Midbrain (tissue), 1 donor: ENCODE data around the gene FAM131A.

Experiments used
- DNase-seq: peaks from one replicate; lab custom pipeline; 2025; lab: John Stamatoyannopoulos, UW

FAM131A gene

GRCh38 chr3:184316792-184317191, 20.6 kb upstream of the FAM131A start:
- DNase-seq = no peak

GRCh38 chr3:184317201-184317600, 20.2 kb upstream of the FAM131A start:
- DNase-seq = no peak

- DNase-seq = peak; percentile 93
These were observed 17.3 kb upstream of the FAM131A start for GRCh38 chr3:184320104-184320445.

- no peak for DNase-seq
These were observed 15.7 kb upstream of the FAM131A start for GRCh38 chr3:184321666-184322065.

GRCh38 chr3:184322731-184323487, 14.5 kb upstream of the FAM131A start:
- DNase-seq = no peak

GRCh38 chr3:184323696-184324095, 13.7 kb upstream of the FAM131A start:
- DNase-seq = no peak

GRCh38 chr3:184325269-184325668, 12.1 kb upstream of the FAM131A start:
- DNase-seq = no peak

- DNase-seq = no peak
These were observed 11.6 kb upstream of the FAM131A start for GRCh38 chr3:184325715-184326369.

- DNase-seq = no peak
These were observed 10.2 kb upstream of the FAM131A start for GRCh38 chr3:184327171-184327570.

GRCh38 chr3:184328516-184328915, 8.9 kb upstream of the FAM131A start:
- DNase-seq = no peak

- no peak for DNase-seq
These were observed 4.9 kb upstream of the FAM131A start for GRCh38 chr3:184332370-184333090.

- no peak for DNase-seq
These were observed 4.2 kb upstream of the FAM131A start for GRCh38 chr3:184333190-184333589.

- no peak for DNase-seq
These were observed 3.7 kb upstream of the FAM131A start for GRCh38 chr3:184333700-184334099.

GRCh38 chr3:184334470-184335158, 2.8 kb upstream of the FAM131A start:
- DNase-seq = no peak

- DNase-seq = no peak
These were observed 2.1 kb upstream of the FAM131A start for GRCh38 chr3:184335291-184335660.

- peak; percentile 91 for DNase-seq
These were observed 1.5 kb upstream of the FAM131A start for GRCh38 chr3:184335661-184336546.

- DNase-seq = peak; percentile 68
These were observed 627 bp upstream of the FAM131A start for GRCh38 chr3:184336547-184337398.

- no peak for DNase-seq
These were observed 581 bp downstream of the FAM131A start for GRCh38 chr3:184337981-184338380.

GRCh38 chr3:184338511-184338945, 1.1 kb downstream of the FAM131A start:
- DNase-seq = peak; percentile 78

GRCh38 chr3:184339001-184339400, 1.6 kb downstream of the FAM131A start:
- DNase-seq = no peak
